ENCODE data around the gene FRAS1. TPM values are rescaled to one million over a fixed set of nuclear protein-coding genes. Genes with fewer than 3 reads are reported as not detected.

Gene FRAS1
- total and polyA plus RNA-seq, 2 of the 8 experiments (the other 6 are each of a cell fraction or from before 2014, with no cell fraction given) = 38.5 to 109 TPM

DNA sequence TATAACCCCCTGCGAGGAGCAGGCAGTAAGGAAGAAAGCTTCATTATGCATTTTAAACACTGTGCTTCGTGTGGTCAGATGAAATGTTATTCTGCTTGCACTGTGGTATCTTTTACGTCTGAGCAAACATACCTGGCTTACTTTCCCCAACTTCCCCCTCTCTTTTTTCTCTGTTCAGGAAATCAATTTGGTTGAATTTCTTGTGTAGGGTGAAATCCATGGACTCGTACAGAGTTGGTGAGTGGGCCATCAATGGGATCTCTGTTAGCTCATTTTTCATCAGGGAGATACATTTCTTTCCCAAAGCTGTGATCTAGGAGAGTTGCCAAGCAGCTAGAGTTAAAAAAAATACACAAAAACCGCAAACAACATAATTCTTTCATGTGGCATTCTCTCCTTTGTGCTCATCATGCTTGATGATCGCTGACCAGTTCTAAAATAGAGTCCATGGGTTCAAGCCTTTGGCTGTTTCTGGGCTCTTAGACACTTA, 98.5 kb downstream of the FRAS1 start:
- peaks cover 0 to 8% (median 5%) of the 10 kb centered on the region in 4 experiments; a peak in 5 of 7 replicates for H3K4me1 ChIP-seq (replicated peaks in 1 of 4; ENCODE audit: control insufficient read depth in 3 of 4, insufficient read depth in 4 of 4, low read length in 3 of 4)
- H3K18ac ChIP-seq (ENCODE audit: extremely low read depth, low read length) = no peak overlapping the region
- H3K79me1 ChIP-seq (ENCODE audit: low read depth, low read length) = peaks cover 6% of the 10 kb centered on the region; the same call in 1 of the 2 replicates
- CTCF ChIA-PET (ENCODE audit: partially characterized antibody) = interaction anchor here (0.6 to 1.2 kb wide), 4 partner anchors 9 to 85 kb away, joined by 3 to 5 read pairs (median 4); no protein-coding TSS in a partner anchor
- no peak overlapping the region for H2BK20ac ChIP-seq (ENCODE audit: low read length)
- no peak overlapping the region for H2BK120ac ChIP-seq (replicated peaks; ENCODE audit: low read depth, low read length)
- no peak overlapping the region for H4K5ac ChIP-seq (ENCODE audit: insufficient read length, low read depth, low read length)
- no peak overlapping the region for H2AK5ac ChIP-seq (ENCODE audit: low read depth, low read length)
- no peak overlapping the region for H3K23ac ChIP-seq (ENCODE audit: insufficient read length)
- H3K27ac ChIP-seq (ENCODE audit: low read depth, low read length) = no peak overlapping the region
- POLR2A ChIA-PET (ENCODE audit: partially characterized antibody) = interaction anchor here (1.2 kb wide), 1 partner anchor 9 kb away, joined by 3 read pairs; no protein-coding TSS in a partner anchor
- no peak overlapping the region for H4K91ac ChIP-seq (replicated peaks; ENCODE audit: insufficient read length, low read length)
- H3K4ac ChIP-seq (replicated peaks; ENCODE audit: insufficient read length, low read depth, low read length) = no peak overlapping the region
- H3K4me2 ChIP-seq (ENCODE audit: insufficient read depth in 1 of 2, low read depth in 2 of 2, low read length in 2 of 2) = no peak overlapping the region
- H3K23me2 ChIP-seq (ENCODE audit: low read depth, low read length) = no peaks in the 10 kb centered on the region
- no peak overlapping the region for H3K14ac ChIP-seq (ENCODE audit: insufficient read length)
- H4K20me1 ChIP-seq (replicated peaks in 1 of 2; ENCODE audit: control insufficient read depth in 1 of 2, insufficient read depth in 2 of 2, low read length in 2 of 2) = peaks cover 5 to 11% of the 10 kb centered on the region in 2 experiments
- no peaks in the 10 kb centered on the region for H3K36me3 ChIP-seq (ENCODE audit: control insufficient read depth in 2 of 4, insufficient read depth in 4 of 4, low read length in 3 of 4)
- H2BK5ac ChIP-seq (ENCODE audit: low read depth, low read length) = no peak overlapping the region
- no peak overlapping the region for H4K8ac ChIP-seq (ENCODE audit: extremely low read depth, insufficient read depth, low read length)
- H3K56ac ChIP-seq (replicated peaks; ENCODE audit: insufficient read length, low read depth, low read length) = no peak overlapping the region
- no peaks in the 10 kb centered on the region for H3K27me3 ChIP-seq (replicated peaks in 1 of 4; ENCODE audit: control insufficient read depth in 3 of 4, extremely low read depth in 1 of 4, insufficient read depth in 3 of 4, low read length in 3 of 4)
- FAIRE-seq (no peak), DNase-seq (ENCODE audit: low read depth in 1 of 2, low spot score in 2 of 2) (no peak)
- H2BK15ac ChIP-seq (ENCODE audit: low read length) = no peak overlapping the region
- no peak overlapping the region for H3K9ac ChIP-seq (replicated peaks in 1 of 4; ENCODE audit: extremely low read depth in 1 of 4, low read depth in 3 of 4, low read length in 3 of 4)
- H3K9me3 ChIP-seq (ENCODE audit: insufficient read depth in 2 of 2, low read depth in 1 of 2, low read length in 1 of 2) = no peaks in the 10 kb centered on the region
- H2AFZ ChIP-seq (ENCODE audit: low read length) = no peak overlapping the region
- peaks cover 11 to 99% of the 10 kb centered on the region in 2 experiments; a peak in 3 of 4 replicates for H3K79me2 ChIP-seq (ENCODE audit: control insufficient read depth in 1 of 2, insufficient read depth in 2 of 2, low read length in 2 of 2)
- H3K4me3 ChIP-seq (ENCODE audit: extremely low read depth in 1 of 4, insufficient read depth in 2 of 4, low read depth in 3 of 4, low read length in 4 of 4) = no peak overlapping the region
- WGBS, 2 experiments (ENCODE audit: extremely low coverage in 1 of 2, insufficient coverage in 1 of 2, insufficient read length in 1 of 2, insufficient replicate concordance in 2 of 2, low coverage in 1 of 2, low lambda C conversion rate in 2 of 2, missing lambda C conversion rate in 1 of 2) = 84% methylated on average over 6 of the region's 6 CpGs; no CpG with 5 or more reads in 1 of the 2 experiments
- H2BK12ac ChIP-seq (ENCODE audit: low read depth, low read length) = no peak overlapping the region
- TF ChIP-seq ATF2 (IDR thresholded peaks at IDR 0.05; ENCODE audit: low read length) = no peak

Data from H1 (cell line).